ENCODE measurements around the gene DTNB. TPM values are rescaled to one million over a fixed set of nuclear protein-coding genes. Genes with fewer than 3 reads are reported as not detected.

The DTNB gene
- total RNA-seq, 1 donor from 2014 or later: 17.9 TPM

- Histone ChIP-seq H3K4me1 (peaks cover 4% of the 10 kb centered on the region), H3K9me3 (no peaks in the 10 kb centered on the region), H3K36me3 (no peaks in the 10 kb centered on the region), H3K27ac (no peak overlapping the region), H3K27me3 (no peaks in the 10 kb centered on the region), H3K4me3 (no peak overlapping the region)
- intact Hi-C loops (cut with DNase I): no loop called here
- DNase-seq (ENCODE audit: extremely low spot score in 2 of 2): no peak
- no peak for TF ChIP-seq POLR2A (IDR thresholded peaks at IDR 0.05)
- TF ChIP-seq CTCF (IDR thresholded peaks at IDR 0.05): no peak
- TF ChIP-seq POLR2AphosphoS5 (IDR thresholded peaks at IDR 0.05; ENCODE audit: insufficient read depth in 1 of 2, low read depth in 1 of 2): no peak
Measured at GRCh38 chr2:25441353-25441752, 232.0 kb downstream of the DTNB start.

GRCh38 chr2:25438793-25439192, 234.6 kb downstream of the DTNB start:
- intact Hi-C loops (cut with DNase I): no loop called here
- TF ChIP-seq POLR2AphosphoS5 (IDR thresholded peaks at IDR 0.05; ENCODE audit: insufficient read depth in 1 of 2, low read depth in 1 of 2) (no peak), POLR2A (IDR thresholded peaks at IDR 0.05) (no peak), CTCF (IDR thresholded peaks at IDR 0.05) (no peak)
- H3K27me3 ChIP-seq: no peaks in the 10 kb centered on the region
- no peaks in the 10 kb centered on the region for H3K9me3 ChIP-seq
- DNase-seq (ENCODE audit: extremely low spot score in 2 of 2): no peak
- H3K27ac ChIP-seq: no peak overlapping the region
- H3K4me3 ChIP-seq: no peak overlapping the region
- peaks cover 0 to 5% of the 10 kb centered on the region in 2 donors for H3K36me3 ChIP-seq
- H3K4me1 ChIP-seq: peaks cover 4% of the 10 kb centered on the region

- Histone ChIP-seq H3K27ac (no peak overlapping the region), H3K27me3 (no peaks in the 10 kb centered on the region), H3K9me3 (no peaks in the 10 kb centered on the region), H3K36me3 (peaks cover 0 to 5% of the 10 kb centered on the region in 2 donors), H3K4me1 (peaks cover 4% of the 10 kb centered on the region), H3K4me3 (no peak overlapping the region)
- no peak for DNase-seq (ENCODE audit: extremely low spot score in 2 of 2)
- TF ChIP-seq POLR2A (IDR thresholded peaks at IDR 0.05) (no peak), POLR2AphosphoS5 (IDR thresholded peaks at IDR 0.05; ENCODE audit: insufficient read depth in 1 of 2, low read depth in 1 of 2) (no peak), CTCF (IDR thresholded peaks at IDR 0.05) (no peak)
- intact Hi-C loops (cut with DNase I): no loop called here
Measured at GRCh38 chr2:25437881-25438662, 235.3 kb downstream of the DTNB start.

- DNase-seq (ENCODE audit: extremely low spot score in 2 of 2): no peak
- intact Hi-C loops (cut with DNase I): no loop called here
- no peak for TF ChIP-seq CTCF (IDR thresholded peaks at IDR 0.05)
- TF ChIP-seq POLR2AphosphoS5 (IDR thresholded peaks at IDR 0.05; ENCODE audit: insufficient read depth in 1 of 2, low read depth in 1 of 2): no peak
Measured at GRCh38 chr2:25435421-25435820, 238.0 kb downstream of the DTNB start.

GRCh38 chr2:25431604-25432003, 241.8 kb downstream of the DTNB start:
- Histone ChIP-seq H3K27ac (no peak overlapping the region), H3K4me3 (no peak overlapping the region), H3K9me3 (no peaks in the 10 kb centered on the region), H3K27me3 (no peaks in the 10 kb centered on the region), H3K4me1 (no peaks in the 10 kb centered on the region), H3K36me3 (peaks cover 0 to 10% of the 10 kb centered on the region in 2 donors)
- TF ChIP-seq POLR2AphosphoS5 (IDR thresholded peaks at IDR 0.05; ENCODE audit: insufficient read depth in 1 of 2, low read depth in 1 of 2) (no peak), POLR2A (IDR thresholded peaks at IDR 0.05) (no peak), CTCF (IDR thresholded peaks at IDR 0.05) (no peak)
- intact Hi-C loops (cut with DNase I): no loop called here
- DNase-seq (ENCODE audit: extremely low spot score in 2 of 2): no peak

More at GRCh38 chr2:25435421-25435820, 238.0 kb downstream of the DTNB start:
- H3K4me1 ChIP-seq: no peaks in the 10 kb centered on the region
- no peak overlapping the region for H3K27ac ChIP-seq
- no peaks in the 10 kb centered on the region for H3K27me3 ChIP-seq
- H3K36me3 ChIP-seq: peaks cover 0 to 10% of the 10 kb centered on the region in 2 donors
- no peak overlapping the region for H3K4me3 ChIP-seq
- H3K9me3 ChIP-seq: no peaks in the 10 kb centered on the region

Measured in vagina (tissue), 2 donors.